Coronary artery (tissue), 2 donors: ENCODE measurements around the gene IFT81.

Source experiments
- DNase-seq: peaks from one replicate; pipeline ENCODE4 v3.0.0-alpha.2; 2017; ENCODE audit warnings: low spot score
- H3K27ac ChIP-seq, 2 donors: fragments of 200-600 bp; sonication (generic); one replicate each; pipeline ENCODE4 v1.5.1; 2016 to 2019
- H3K4me3 ChIP-seq: fragments of 200-600 bp; sonication (generic); 2 replicates; pipeline ENCODE4 v1.5.1; 2016; ENCODE audit warnings: mild to moderate bottlenecking, moderate library complexity
- TF ChIP-seq, protein P1 (sequence below): fragments of 200-600 bp; sonication (generic); IDR thresholded peaks from one replicate; pipeline ENCODE4 v1.5.1; 2019; ENCODE audit warnings: antibody characterized with exemption

IFT81 gene

DNA sequence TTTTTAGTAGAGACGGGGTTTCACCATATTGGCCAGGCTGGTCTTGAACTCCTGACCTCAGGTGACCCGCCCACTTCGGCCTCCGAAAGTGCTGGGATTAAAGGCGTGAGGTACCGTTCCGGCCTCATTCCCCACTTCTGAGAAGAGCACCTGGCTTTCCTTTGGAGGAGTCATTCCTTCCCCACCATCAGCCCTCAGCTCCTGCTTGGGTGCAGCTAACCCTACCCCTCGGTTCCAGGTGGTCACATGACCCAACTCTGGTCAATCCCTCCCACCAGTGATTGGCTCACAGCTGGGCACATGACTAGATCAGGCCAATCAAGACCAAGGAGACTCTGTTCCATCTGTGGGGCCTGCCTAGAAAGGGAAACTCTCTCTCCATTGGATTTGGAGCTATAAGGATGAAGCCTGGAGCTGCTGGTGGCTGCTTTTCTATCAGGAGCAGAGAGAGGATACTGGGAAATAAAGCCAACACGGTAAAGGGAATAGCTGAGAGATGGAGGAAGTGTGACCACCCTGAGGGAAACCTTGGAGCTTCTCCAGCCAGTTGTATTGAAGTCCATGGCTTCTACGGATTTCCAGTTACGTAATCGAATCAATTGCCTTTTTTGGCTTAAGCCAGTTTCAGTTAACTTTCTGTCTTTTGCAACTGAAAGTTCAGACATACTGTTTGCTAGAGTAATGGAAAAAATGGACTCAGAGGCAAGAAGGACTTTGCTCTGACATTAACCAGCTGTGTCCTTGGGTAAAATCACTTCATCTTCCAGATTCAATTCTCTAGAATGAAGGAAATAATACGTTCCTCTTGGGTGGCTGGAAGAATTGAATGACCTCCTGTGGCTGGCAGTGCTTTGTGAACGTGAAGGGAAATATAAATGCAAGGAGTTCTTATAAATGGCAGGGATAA is 19.7 kb upstream of the IFT81 start:
- TF ChIP-seq, protein P1, sequence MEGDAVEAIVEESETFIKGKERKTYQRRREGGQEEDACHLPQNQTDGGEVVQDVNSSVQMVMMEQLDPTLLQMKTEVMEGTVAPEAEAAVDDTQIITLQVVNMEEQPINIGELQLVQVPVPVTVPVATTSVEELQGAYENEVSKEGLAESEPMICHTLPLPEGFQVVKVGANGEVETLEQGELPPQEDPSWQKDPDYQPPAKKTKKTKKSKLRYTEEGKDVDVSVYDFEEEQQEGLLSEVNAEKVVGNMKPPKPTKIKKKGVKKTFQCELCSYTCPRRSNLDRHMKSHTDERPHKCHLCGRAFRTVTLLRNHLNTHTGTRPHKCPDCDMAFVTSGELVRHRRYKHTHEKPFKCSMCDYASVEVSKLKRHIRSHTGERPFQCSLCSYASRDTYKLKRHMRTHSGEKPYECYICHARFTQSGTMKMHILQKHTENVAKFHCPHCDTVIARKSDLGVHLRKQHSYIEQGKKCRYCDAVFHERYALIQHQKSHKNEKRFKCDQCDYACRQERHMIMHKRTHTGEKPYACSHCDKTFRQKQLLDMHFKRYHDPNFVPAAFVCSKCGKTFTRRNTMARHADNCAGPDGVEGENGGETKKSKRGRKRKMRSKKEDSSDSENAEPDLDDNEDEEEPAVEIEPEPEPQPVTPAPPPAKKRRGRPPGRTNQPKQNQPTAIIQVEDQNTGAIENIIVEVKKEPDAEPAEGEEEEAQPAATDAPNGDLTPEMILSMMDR: no peak
- Histone ChIP-seq H3K27ac (peak overlapping the region; percentile 59 to 77), H3K4me3 (peak overlapping the region; percentile 22)
- no peak for DNase-seq

DNA sequence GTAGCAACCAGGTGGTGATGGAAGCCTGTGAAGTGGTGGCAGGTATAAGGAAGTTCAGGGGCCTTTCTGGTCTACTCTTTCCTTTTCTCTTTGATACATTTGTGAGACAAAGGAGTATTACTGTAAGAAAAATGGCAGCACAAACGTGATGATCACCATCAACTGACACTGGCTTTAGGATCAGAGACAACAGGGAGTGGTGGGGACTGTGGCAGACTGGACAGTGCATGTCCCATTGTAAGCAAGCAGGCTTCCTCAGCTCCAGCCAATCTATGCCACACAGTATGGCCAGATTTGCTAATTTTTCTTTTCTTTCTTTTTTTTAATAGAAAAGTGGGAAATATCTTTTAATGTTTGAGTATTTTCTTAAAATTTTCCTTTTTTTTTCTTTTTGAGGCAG is 19.0 kb upstream of the IFT81 start:
- no peak for DNase-seq
- Histone ChIP-seq H3K4me3 (peak overlapping the region; percentile 22), H3K27ac (peak overlapping the region; percentile 59 to 77)
- TF ChIP-seq, protein P1: no peak

DNA sequence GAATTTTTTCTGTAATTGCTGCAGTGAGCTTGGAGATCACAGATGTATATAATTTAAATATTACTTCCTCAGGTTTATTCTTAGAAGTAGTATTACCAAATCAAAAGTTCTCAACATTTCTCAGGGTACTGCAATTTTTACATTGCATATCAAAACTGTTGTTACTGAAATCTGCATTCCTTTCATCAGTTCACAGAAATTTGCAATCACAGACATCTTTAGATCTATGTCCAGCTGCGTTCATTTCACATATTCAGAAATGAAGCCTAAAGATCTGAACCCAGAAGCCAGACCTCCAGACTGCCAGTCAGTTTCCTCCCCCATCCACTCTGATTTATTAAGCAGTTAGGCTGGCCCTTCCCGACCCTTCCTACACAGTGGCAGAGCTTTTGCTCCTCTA is 18.2 kb upstream of the IFT81 start:
- H3K27ac ChIP-seq: peak overlapping the region; percentile 94 to 97
- no peak for DNase-seq
- TF ChIP-seq, protein P1: no peak
- no peak overlapping the region for H3K4me3 ChIP-seq

DNA sequence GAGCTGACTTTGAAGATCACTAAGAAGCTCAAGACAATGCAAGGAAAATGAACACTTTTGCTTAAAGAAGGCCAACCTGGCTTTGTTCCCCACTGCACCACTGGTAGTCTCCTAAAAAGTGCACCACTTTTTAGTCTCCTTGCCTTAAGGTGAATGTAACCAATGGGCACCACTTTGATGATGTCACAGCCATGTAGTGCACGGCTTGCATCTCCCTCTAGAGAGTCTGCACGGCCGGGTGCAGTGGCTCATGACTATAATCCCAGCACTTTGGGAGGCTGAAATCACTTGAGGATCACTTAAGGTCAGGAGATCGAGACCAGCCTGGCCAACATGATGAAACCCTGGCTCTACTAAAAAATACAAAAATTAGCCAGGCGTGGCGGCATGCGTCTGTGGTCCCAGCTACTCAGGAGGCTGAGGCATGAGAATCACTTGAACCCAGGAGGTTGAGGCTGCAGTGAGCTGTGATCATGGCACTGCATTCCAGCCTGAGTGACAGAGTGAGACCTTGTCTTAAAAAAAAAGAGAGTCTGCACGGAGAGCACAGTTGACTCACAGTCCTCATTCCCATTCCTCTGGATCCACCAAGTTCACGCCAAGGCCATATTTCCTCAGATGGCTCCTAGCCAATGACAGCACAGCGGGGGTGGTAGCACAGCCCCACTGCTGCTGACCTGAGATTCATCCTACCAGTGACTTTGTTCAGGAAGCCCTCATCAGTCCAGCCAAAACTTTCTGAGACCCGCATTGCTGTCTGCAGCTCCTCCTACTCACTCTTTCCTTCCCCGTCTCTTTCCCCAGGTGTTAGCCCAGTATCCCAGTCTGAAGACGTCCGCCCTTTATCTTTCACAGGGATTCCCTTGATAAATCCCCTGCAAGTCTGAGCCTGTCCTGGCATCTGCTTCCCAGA is 16.5 kb upstream of the IFT81 start:
- H3K27ac ChIP-seq: peak overlapping the region; percentile 94 to 97
- peak; percentile 83 for DNase-seq
- TF ChIP-seq, protein P1: no peak
- no peak overlapping the region for H3K4me3 ChIP-seq

DNA sequence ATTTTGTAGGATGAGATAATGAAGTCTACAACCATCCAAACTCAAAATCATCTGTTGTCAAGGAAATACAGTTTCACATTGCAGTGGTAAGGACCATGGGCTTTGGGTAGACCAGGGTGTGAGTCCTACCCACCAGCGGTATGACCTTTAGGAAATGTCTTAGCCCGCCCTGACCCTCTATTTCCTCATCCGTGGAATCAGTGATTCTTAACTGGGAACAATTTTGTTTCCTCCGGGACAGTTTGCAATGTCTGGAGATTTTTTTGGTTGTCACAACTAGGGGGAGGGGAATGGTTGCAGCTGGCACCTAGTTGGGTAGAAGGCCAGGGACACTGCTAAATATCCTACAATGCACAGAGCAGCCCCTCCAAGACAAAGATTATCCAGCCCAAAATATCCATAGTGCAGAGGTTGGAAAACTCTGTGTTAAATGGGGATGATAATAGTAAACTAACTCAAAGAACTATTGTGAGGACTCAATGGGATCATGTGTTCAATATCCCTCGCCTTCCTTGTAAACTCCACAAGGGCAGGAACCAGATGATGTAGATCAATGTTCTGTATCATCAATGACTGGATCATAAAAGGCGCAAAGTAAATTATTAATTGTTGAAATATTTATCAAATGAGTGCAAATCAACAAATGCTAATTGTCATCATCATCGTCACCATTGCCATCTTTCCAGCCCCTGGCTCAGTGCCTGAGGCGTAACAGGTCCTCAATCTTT is 15.7 kb upstream of the IFT81 start:
- TF ChIP-seq, protein P1: no peak
- peak overlapping the region; percentile 94 to 97 for H3K27ac ChIP-seq
- H3K4me3 ChIP-seq: peak overlapping the region; percentile 6
- DNase-seq: no peak

DNA sequence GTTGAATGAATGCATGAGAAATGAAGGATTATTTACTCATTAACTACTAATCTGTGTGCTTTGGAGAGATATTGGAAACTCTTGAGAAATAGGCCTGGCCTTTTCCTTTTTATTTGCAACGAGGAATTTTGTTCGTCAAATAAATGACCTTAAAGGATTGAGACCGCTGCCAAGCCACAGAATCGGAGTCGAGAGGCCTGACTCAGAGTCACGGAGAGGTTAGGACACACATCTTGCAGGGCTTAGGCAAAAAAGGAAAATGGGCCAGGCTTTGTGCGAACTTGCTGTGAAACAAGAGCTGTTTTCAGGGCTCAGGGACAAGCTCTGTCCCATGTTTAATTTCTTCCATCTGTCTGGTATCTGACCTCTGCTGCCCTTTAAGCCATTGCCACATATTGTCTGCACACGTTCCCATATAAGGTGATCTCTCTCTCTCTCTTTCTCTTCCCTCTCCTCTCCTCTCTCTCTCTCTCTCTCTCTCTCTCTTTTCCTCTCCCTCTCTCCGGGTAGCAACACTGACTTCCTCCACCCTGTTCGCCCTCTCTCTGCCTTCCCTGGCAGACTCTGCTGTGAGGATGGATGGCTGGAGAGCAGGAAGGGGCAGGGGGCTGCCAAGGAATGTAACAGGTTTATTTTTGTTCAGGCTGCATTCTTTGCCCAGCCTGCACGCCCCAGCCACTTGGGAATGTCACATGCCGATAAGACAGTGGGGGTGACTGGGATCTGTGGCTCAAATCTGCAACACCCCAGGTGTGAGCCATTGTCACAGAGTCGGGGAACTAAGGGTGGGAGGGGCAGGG is 14.9 kb upstream of the IFT81 start:
- TF ChIP-seq, protein P1: no peak
- peak; percentile 96 for DNase-seq
- Histone ChIP-seq H3K4me3 (peak overlapping the region; percentile 49), H3K27ac (peak overlapping the region; percentile 94 to 97)
